HCT116 (cell line): ENCODE results near the gene SSUH2. TPM values are rescaled to one million over a fixed set of nuclear protein-coding genes. Genes with fewer than 3 reads are reported as not detected.

ENCODE experiments used
- ATAC-seq: fragments of 200-7000 bp; cut with Tn5 transposase; 2 replicates; pipeline ENCODE4 v1.9.1; 2020; ENCODE audit warnings: mild to moderate bottlenecking, moderate library complexity
- BruUV-seq: library from RNA; stranded (reverse); fragments of 400-500 nt; replicated peaks from 2 replicates; lab custom pipeline; 2021; lab: Mats Ljungman, UMichigan
- CTCF ChIA-PET: fragments of 300-600 bp; sonication (Branson Sonifier 250); formaldehyde crosslinking; loops from one replicate; lab custom pipeline; 2021; ENCODE audit warnings: antibody characterized with exemption; lab: Charles Lee
- POLR2A ChIA-PET: fragments of 300-600, 350-600 bp; sonication (Branson Sonifier 250); formaldehyde crosslinking; loops from one replicate; lab custom pipeline; 2021; ENCODE audit warnings: antibody characterized with exemption; lab: Charles Lee
- RAD21 ChIA-PET, 2 experiments: fragments of 300-600 bp; sonication (Branson Sonifier 250); formaldehyde crosslinking; loops; one replicate each; lab custom pipeline; 2023; ENCODE audit warnings: low total read pairs in 2 of 2; ENCODE audit not compliant: uncharacterized antibody in 2 of 2, unreplicated experiment in 2 of 2, low non-redundant PET in 1 of 2; lab: Charles Lee
- DNase-seq: peaks from one replicate; pipeline ENCODE4 v3.0.0-alpha.2; 2010; ENCODE audit warnings: low read depth, low spot score
- H2AFZ ChIP-seq: fragments of 200-600 bp; shearing (Covaris generic), sonication (generic); 2 replicates; pipeline ENCODE4 v1.6.1; 2017; ENCODE audit warnings: low read depth, mixed run types, mixed read lengths, antibody characterized with exemption, low read length; ENCODE audit not compliant: poor library complexity, severe bottlenecking
- H3K27ac ChIP-seq: 2 replicates; pipeline ENCODE4 v1.5.1; 2012; ENCODE audit warnings: low read depth, low read length
- H3K27me3 ChIP-seq: fragments of 200-600 bp; sonication (generic); 2 replicates; pipeline ENCODE4 v1.6.1; 2016; ENCODE audit warnings: mixed run types, low read length, mixed read lengths; ENCODE audit not compliant: insufficient read depth
- H3K36me3 ChIP-seq, 2 experiments: fragments of 200-500 bp in 1 of 2; fragments of 200-600 bp in 1 of 2; sonication (Bioruptor generic) in 1 of 2; sonication (generic) in 1 of 2; 2 replicates each; pipeline versions ENCODE4 v1.5.1 to v1.6.1; 2014 to 2016; ENCODE audit warnings: low read length in 2 of 2, inconsistent platforms in 1 of 2, mixed read lengths in 1 of 2, mixed run types in 1 of 2; ENCODE audit not compliant: insufficient read depth in 2 of 2, control insufficient read depth in 1 of 2
- H3K4me1 ChIP-seq, 2 experiments: fragments of 200-600 bp in 1 of 2; sonication (generic) in 1 of 2; 2 replicates each; pipeline versions ENCODE4 v1.5.1 to v1.6.1; 2012 to 2017; ENCODE audit warnings: low read length in 2 of 2, inconsistent platforms in 1 of 2, mild to moderate bottlenecking in 1 of 2, mixed read lengths in 1 of 2, mixed run types in 1 of 2, moderate library complexity in 1 of 2; ENCODE audit not compliant: insufficient read depth in 2 of 2, control insufficient read depth in 1 of 2
- H3K4me2 ChIP-seq: fragments of 200-600 bp; sonication (generic); 2 replicates; pipeline ENCODE4 v1.6.1; 2017; ENCODE audit warnings: mixed run types, low read length, mixed read lengths
- H3K4me3 ChIP-seq, 2 experiments: fragments of 200-600 bp in 1 of 2; sonication (generic) in 1 of 2; replicated peaks in 1 of 2; 2 replicates each; pipeline ENCODE4 v1.5.1; 2011 to 2016; ENCODE audit warnings: low read length in 2 of 2, control low read depth in 1 of 2, low read depth in 1 of 2, mild to moderate bottlenecking in 1 of 2, mixed read lengths in 1 of 2, mixed run types in 1 of 2
- H3K79me2 ChIP-seq: fragments of 200-600 bp; sonication (generic); 2 replicates; pipeline ENCODE4 v1.6.1; 2017; ENCODE audit warnings: mild to moderate bottlenecking, mixed run types, low read length, moderate library complexity, mixed read lengths; ENCODE audit not compliant: insufficient read depth
- H3K9ac ChIP-seq: fragments of 200-600 bp; sonication (generic); 2 replicates; pipeline ENCODE4 v1.6.1; 2016; ENCODE audit warnings: low read length, mixed read lengths
- H3K9me2 ChIP-seq: fragments of 200-600 bp; sonication (generic), shearing (Covaris generic); 2 replicates; pipeline ENCODE4 v1.6.1; 2017; ENCODE audit warnings: mixed run types, mild to moderate bottlenecking, moderate library complexity; ENCODE audit not compliant: insufficient read depth
- H3K9me3 ChIP-seq, 2 experiments: fragments of 200-500 bp in 1 of 2; fragments of 200-600 bp in 1 of 2; sonication (Bioruptor generic) in 1 of 2; sonication (generic) in 1 of 2; 2 replicates each; pipeline ENCODE4 v1.6.1; 2014 to 2017; ENCODE audit warnings: low read length in 2 of 2, mixed read lengths in 2 of 2, inconsistent platforms in 1 of 2, low read depth in 1 of 2, mild to moderate bottlenecking in 1 of 2, mixed run types in 1 of 2, moderate library complexity in 1 of 2; ENCODE audit not compliant: control insufficient read depth in 1 of 2, insufficient read depth in 1 of 2
- H4K20me1 ChIP-seq: fragments of 200-600 bp; sonication (generic), shearing (Covaris generic); 2 replicates; pipeline ENCODE4 v1.6.1; 2017; ENCODE audit warnings: mixed run types, mild to moderate bottlenecking, moderate library complexity; ENCODE audit not compliant: insufficient read depth
- CBX3 ChIP-seq: IDR thresholded peaks from 2 replicates; pipeline ENCODE4 v1.6.1; 2012; ENCODE audit warnings: low read depth
- EZH2 ChIP-seq: fragments of 200-600 bp; sonication (generic); IDR thresholded peaks from 2 replicates; pipeline ENCODE4 v1.6.1; 2017; ENCODE audit warnings: antibody characterized with exemption, mixed run types
- JUND ChIP-seq: IDR thresholded peaks from 2 replicates; pipeline ENCODE4 v1.6.1; 2012
- POLR2A ChIP-seq: IDR thresholded peaks from 2 replicates; pipeline ENCODE4 v1.7.0; 2011; ENCODE audit warnings: borderline replicate concordance; ENCODE audit not compliant: insufficient read depth, insufficient read length; ENCODE audit errors: extremely low read depth
- POLR2AphosphoS5 ChIP-seq: IDR thresholded peaks from 2 replicates; pipeline ENCODE4 v1.6.1; 2011; ENCODE audit warnings: mild to moderate bottlenecking, low read depth, low read length, moderate library complexity
- RAD21 ChIP-seq: IDR thresholded peaks from 2 replicates; pipeline ENCODE4 v1.6.1; 2012; ENCODE audit warnings: low read depth, mild to moderate bottlenecking
- SIN3A ChIP-seq: IDR thresholded peaks from 2 replicates; pipeline ENCODE4 v1.6.1; 2012; ENCODE audit warnings: low read depth
- SP1 ChIP-seq: IDR thresholded peaks from 2 replicates; pipeline ENCODE4 v1.6.1; 2012; ENCODE audit warnings: low read depth
- TCF7L2 ChIP-seq: IDR thresholded peaks from 2 replicates; pipeline ENCODE4 v1.7.0; 2011; ENCODE audit warnings: borderline replicate concordance, inconsistent platforms; ENCODE audit not compliant: insufficient read depth, insufficient read length; ENCODE audit errors: extremely low read depth
- YY1 ChIP-seq: IDR thresholded peaks from 2 replicates; pipeline ENCODE4 v1.6.1; 2011; ENCODE audit warnings: low read length, low read depth, moderate library complexity, mild to moderate bottlenecking; ENCODE audit not compliant: insufficient replicate concordance; ENCODE audit errors: extremely low read depth
- ZFX ChIP-seq: fragments of 450-650 bp; IDR thresholded peaks from 2 replicates; pipeline ENCODE4 v1.6.1; 2017
- ZNF274 ChIP-seq: fragments of 200-500 bp; sonication (Bioruptor generic); IDR thresholded peaks from 2 replicates; pipeline ENCODE4 v1.6.1; 2014; ENCODE audit warnings: mild to moderate bottlenecking, low read depth, low read length, inconsistent platforms
- intact Hi-C: fragments of 100-400 bp; cut with micrococcal nuclease; formaldehyde crosslinking; loops from 2 replicates; pipeline ENCODE4 v1.10.0; 2022
- total RNA-seq: library from RNA; stranded (reverse); gene quantifications from one replicate; pipeline ENCODE4 v1.2.1, GENCODE V29; 2021; ENCODE audit not compliant: unreplicated experiment
- TF ChIP-seq, protein P1 (sequence below): IDR thresholded peaks from 2 replicates; pipeline ENCODE4 v1.6.1; 2011; ENCODE audit warnings: mild to moderate bottlenecking, low read length, moderate library complexity; ENCODE audit not compliant: insufficient replicate concordance; ENCODE audit errors: extremely low read depth
- TF ChIP-seq, protein P2 (sequence below): IDR thresholded peaks from 2 replicates; pipeline ENCODE4 v1.6.1; 2012
- TF ChIP-seq, protein P3 (sequence below): IDR thresholded peaks from 2 replicates; pipeline ENCODE4 v1.6.1; 2012
- TF ChIP-seq, protein P4 (sequence below), 3 experiments: fragments of 200-600 bp in 1 of 3; sonication (generic) in 1 of 3; IDR thresholded peaks in 2 of 3; conservative IDR thresholded peaks in 1 of 3; 2 replicates each; pipeline ENCODE4 v1.5.1; 2012 to 2017; ENCODE audit warnings: low read depth in 2 of 3, low read length in 2 of 3, antibody characterized with exemption in 1 of 3, borderline replicate concordance in 1 of 3, control low read depth in 1 of 3, mild to moderate bottlenecking in 1 of 3, mixed read lengths in 1 of 3, mixed run types in 1 of 3, moderate library complexity in 1 of 3; ENCODE audit not compliant: insufficient read depth in 1 of 3

SSUH2 gene
- total RNA-seq, 1 experiment from 2014 or later = 0.76 TPM

DNA sequence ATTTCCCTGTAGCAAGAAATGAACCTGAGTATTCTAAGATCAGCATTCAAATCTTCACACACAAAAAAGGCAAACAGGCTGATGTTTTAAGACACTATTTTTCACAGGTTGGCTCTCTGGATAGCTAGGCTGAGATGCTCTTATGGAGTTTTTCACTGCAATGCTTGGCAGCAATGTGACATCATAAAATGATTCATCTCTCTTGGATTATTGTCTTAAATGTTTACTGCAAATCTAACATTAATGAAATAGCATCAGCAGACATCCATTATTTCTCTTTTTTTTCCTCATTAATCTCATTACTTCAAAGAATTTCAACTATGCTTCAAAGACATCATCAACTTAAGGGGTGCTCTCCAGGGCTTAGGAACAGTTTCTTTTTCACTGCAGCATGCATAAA, 23.6 kb upstream of the SSUH2 start (continued):
- TF ChIP-seq YY1 = no peak
- TF ChIP-seq, protein P1, sequence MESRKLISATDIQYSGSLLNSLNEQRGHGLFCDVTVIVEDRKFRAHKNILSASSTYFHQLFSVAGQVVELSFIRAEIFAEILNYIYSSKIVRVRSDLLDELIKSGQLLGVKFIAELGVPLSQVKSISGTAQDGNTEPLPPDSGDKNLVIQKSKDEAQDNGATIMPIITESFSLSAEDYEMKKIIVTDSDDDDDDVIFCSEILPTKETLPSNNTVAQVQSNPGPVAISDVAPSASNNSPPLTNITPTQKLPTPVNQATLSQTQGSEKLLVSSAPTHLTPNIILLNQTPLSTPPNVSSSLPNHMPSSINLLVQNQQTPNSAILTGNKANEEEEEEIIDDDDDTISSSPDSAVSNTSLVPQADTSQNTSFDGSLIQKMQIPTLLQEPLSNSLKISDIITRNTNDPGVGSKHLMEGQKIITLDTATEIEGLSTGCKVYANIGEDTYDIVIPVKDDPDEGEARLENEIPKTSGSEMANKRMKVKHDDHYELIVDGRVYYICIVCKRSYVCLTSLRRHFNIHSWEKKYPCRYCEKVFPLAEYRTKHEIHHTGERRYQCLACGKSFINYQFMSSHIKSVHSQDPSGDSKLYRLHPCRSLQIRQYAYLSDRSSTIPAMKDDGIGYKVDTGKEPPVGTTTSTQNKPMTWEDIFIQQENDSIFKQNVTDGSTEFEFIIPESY = no peak
- no peak for TF ChIP-seq SIN3A
- no peak for TF ChIP-seq JUND
- TF ChIP-seq EZH2 = no peak
- TF ChIP-seq, protein P2, sequence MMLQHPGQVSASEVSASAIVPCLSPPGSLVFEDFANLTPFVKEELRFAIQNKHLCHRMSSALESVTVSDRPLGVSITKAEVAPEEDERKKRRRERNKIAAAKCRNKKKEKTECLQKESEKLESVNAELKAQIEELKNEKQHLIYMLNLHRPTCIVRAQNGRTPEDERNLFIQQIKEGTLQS = no peak
- TF ChIP-seq POLR2A = no peak
- TF ChIP-seq, all 23 proteins: peak for 0

DNA sequence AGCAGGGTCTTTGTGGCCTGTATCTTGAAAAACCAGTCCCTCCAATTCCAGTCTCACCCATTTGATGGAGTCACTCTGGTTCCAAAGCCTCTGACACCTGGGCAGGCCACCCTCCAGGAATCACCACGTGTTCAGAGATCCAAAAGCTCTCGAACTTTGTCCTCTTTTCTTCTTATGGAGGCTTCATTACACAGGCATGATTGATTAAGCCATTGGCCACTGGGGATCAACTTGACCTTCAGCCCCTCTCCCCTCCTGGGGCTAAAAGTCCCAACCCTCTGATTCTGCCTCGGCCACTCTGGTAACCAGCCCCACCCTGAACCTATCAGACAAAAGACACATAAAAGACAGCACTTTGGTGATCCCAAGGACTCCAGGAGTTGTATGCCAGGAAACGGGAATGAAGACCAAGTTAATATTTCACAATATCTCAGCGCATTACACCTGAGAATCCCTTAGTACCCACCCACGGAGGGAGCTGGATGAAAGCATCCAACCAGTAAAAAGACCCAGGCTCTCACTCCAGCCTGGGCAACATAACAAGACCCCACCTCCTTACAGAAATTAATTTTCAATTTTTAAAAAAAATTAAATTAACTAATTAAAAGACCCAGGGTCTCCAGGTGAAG, 23.0 kb upstream of the SSUH2 start:
- H3K27ac ChIP-seq = no peak overlapping the region
- H3K79me2 ChIP-seq = no peaks in the 10 kb centered on the region
- H3K4me3 ChIP-seq = no peak overlapping the region
- no peak overlapping the region for H3K9ac ChIP-seq
- no peak for ATAC-seq
- BruUV-seq = no TSS peak
- CTCF ChIA-PET = no interaction called here
- DNase-seq = no peak
- intact Hi-C loops = loop anchor here (10.0 kb wide), 2 partner anchors 97 to 267 kb away; partner anchors contain the start of gene OXTR
- H3K4me2 ChIP-seq = no peak overlapping the region
- H2AFZ ChIP-seq = no peak overlapping the region
- H4K20me1 ChIP-seq = no peaks in the 10 kb centered on the region
- no peaks in the 10 kb centered on the region for H3K9me3 ChIP-seq
- H3K9me2 ChIP-seq = no peaks in the 10 kb centered on the region
- TF ChIP-seq SIN3A (no peak), SP1 (no peak), ZFX (no peak), TCF7L2 (no peak), POLR2AphosphoS5 (no peak), ZNF274 (no peak), CBX3 (no peak), RAD21 (no peak)
- TF ChIP-seq, protein P1 = no peak
- TF ChIP-seq, protein P3, sequence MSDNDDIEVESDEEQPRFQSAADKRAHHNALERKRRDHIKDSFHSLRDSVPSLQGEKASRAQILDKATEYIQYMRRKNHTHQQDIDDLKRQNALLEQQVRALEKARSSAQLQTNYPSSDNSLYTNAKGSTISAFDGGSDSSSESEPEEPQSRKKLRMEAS = no peak
- TF ChIP-seq, protein P4, sequence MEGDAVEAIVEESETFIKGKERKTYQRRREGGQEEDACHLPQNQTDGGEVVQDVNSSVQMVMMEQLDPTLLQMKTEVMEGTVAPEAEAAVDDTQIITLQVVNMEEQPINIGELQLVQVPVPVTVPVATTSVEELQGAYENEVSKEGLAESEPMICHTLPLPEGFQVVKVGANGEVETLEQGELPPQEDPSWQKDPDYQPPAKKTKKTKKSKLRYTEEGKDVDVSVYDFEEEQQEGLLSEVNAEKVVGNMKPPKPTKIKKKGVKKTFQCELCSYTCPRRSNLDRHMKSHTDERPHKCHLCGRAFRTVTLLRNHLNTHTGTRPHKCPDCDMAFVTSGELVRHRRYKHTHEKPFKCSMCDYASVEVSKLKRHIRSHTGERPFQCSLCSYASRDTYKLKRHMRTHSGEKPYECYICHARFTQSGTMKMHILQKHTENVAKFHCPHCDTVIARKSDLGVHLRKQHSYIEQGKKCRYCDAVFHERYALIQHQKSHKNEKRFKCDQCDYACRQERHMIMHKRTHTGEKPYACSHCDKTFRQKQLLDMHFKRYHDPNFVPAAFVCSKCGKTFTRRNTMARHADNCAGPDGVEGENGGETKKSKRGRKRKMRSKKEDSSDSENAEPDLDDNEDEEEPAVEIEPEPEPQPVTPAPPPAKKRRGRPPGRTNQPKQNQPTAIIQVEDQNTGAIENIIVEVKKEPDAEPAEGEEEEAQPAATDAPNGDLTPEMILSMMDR (IDR thresholded peaks at IDR 0.05 in 2 of 3, conservative IDR thresholded peaks at IDR 0.05 in 1 of 3; ENCODE audit: borderline replicate concordance in 1 of 3, insufficient read depth in 1 of 3, low read depth in 2 of 3, low read length in 2 of 3) = no peak
- TF ChIP-seq, protein P2 = no peak
- no peaks in the 10 kb centered on the region for H3K36me3 ChIP-seq
- peaks cover 0 to 11% of the 10 kb centered on the region in 2 experiments; a peak in 3 of 4 replicates for H3K4me1 ChIP-seq
- no peaks in the 10 kb centered on the region for H3K27me3 ChIP-seq
- RAD21 ChIA-PET = no interaction called here
- POLR2A ChIA-PET = no interaction called here
